Testis (tissue), 3 donors: ENCODE data around the gene NRXN3. TPM values are rescaled to one million over a fixed set of nuclear protein-coding genes. Genes with fewer than 3 reads are reported as not detected.

Source experiments
- DNase-seq: peaks from one replicate; pipeline ENCODE4 v3.0.0-alpha.2; 2019
- H3K27ac ChIP-seq, 2 donors: fragments of 200-600 bp; sonication (generic); one replicate each; pipeline ENCODE4 v1.5.1; 2019
- H3K27me3 ChIP-seq: fragments of 200-600 bp; sonication (generic); one replicate; pipeline ENCODE4 v1.5.1; 2019
- H3K36me3 ChIP-seq: fragments of 200-600 bp; sonication (generic); one replicate; pipeline ENCODE4 v1.5.1; 2017; ENCODE audit warnings: low read depth; ENCODE audit errors: missing control alignments
- H3K4me1 ChIP-seq: fragments of 200-600 bp; sonication (generic); one replicate; pipeline ENCODE4 v1.5.1; 2019
- H3K4me3 ChIP-seq, 2 donors: fragments of 200-600 bp; sonication (generic); one replicate each; pipeline ENCODE4 v1.5.1; 2017 to 2019
- H3K9me3 ChIP-seq: fragments of 200-600 bp; sonication (generic); one replicate; pipeline ENCODE4 v1.5.1; 2017
- POLR2A ChIP-seq: fragments of 450-650 bp; IDR thresholded peaks from one replicate; pipeline ENCODE4 v1.6.1; 2017; ENCODE audit warnings: antibody characterized with exemption, mild to moderate bottlenecking, moderate library complexity
- WGBS, 2 donors: methylation state at CpG; one replicate each; pipeline ENCODE4 v1.1.5; 2018; 5-methylcytosine and 5-hydroxymethylcytosine counted together
- intact Hi-C: fragments of 100-400 bp; cut with DNase I; formaldehyde crosslinking; loops from one replicate; pipeline ENCODE4 v1.15.1; 2023; ENCODE audit warnings: low total_unique reads
- polyA plus RNA-seq: library from polyadenylated mRNA; stranded (reverse); fragments of 350-450 nt; fragmentation: Illumina TruSeq; extraction: RNeasy Lipid Tissue Mini Kit (QIAGEN cat#74804); gene quantifications from one replicate; pipeline ENCODE4 v1.2.3, GENCODE V29; 2014; ENCODE audit warnings: low read depth, low replicate concordance; ENCODE audit not compliant: insufficient read depth
- total RNA-seq, 2 donors: library from RNA; depleted of rRNA; stranded (reverse); fragments of >200 nt; gene quantifications; one replicate each; pipeline ENCODE4 v1.2.3, GENCODE V29; 2016
- TF ChIP-seq, protein P1 (sequence below), 3 experiments: fragments of 450-650 bp in 2 of 3; fragments of 200-600 bp in 1 of 3; sonication (generic) in 1 of 3; IDR thresholded peaks; one replicate each; pipeline ENCODE4 v1.5.1; 2016 to 2019; ENCODE audit warnings: antibody characterized with exemption in 3 of 3, mild to moderate bottlenecking in 2 of 3, moderate library complexity in 1 of 3

NRXN3 gene
- total and polyA plus RNA-seq, 3 donors from 2014 or later, result 3.5 to 8.0 (median 3.9) TPM

- no peaks in the 10 kb centered on the region for H3K27me3 ChIP-seq
- H3K4me3 ChIP-seq, result no peak overlapping the region
- H3K27ac ChIP-seq, result no peak overlapping the region
- TF ChIP-seq POLR2A, result no peak
- TF ChIP-seq, protein P1, sequence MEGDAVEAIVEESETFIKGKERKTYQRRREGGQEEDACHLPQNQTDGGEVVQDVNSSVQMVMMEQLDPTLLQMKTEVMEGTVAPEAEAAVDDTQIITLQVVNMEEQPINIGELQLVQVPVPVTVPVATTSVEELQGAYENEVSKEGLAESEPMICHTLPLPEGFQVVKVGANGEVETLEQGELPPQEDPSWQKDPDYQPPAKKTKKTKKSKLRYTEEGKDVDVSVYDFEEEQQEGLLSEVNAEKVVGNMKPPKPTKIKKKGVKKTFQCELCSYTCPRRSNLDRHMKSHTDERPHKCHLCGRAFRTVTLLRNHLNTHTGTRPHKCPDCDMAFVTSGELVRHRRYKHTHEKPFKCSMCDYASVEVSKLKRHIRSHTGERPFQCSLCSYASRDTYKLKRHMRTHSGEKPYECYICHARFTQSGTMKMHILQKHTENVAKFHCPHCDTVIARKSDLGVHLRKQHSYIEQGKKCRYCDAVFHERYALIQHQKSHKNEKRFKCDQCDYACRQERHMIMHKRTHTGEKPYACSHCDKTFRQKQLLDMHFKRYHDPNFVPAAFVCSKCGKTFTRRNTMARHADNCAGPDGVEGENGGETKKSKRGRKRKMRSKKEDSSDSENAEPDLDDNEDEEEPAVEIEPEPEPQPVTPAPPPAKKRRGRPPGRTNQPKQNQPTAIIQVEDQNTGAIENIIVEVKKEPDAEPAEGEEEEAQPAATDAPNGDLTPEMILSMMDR (IDR thresholded peaks at IDR 0.05), result no peak
- intact Hi-C loops, result no loop called here
- H3K4me1 ChIP-seq, result no peaks in the 10 kb centered on the region
- H3K36me3 ChIP-seq, result no peaks in the 10 kb centered on the region
- H3K9me3 ChIP-seq, result no peaks in the 10 kb centered on the region
- 75 to 80% methylated on average over 1 of the region's 1 CpG for WGBS, 2 donors
- no peak for DNase-seq
These were observed 1312.7 kb downstream of the NRXN3 start for GRCh38 chr14:79482825-79483224.

DNA sequence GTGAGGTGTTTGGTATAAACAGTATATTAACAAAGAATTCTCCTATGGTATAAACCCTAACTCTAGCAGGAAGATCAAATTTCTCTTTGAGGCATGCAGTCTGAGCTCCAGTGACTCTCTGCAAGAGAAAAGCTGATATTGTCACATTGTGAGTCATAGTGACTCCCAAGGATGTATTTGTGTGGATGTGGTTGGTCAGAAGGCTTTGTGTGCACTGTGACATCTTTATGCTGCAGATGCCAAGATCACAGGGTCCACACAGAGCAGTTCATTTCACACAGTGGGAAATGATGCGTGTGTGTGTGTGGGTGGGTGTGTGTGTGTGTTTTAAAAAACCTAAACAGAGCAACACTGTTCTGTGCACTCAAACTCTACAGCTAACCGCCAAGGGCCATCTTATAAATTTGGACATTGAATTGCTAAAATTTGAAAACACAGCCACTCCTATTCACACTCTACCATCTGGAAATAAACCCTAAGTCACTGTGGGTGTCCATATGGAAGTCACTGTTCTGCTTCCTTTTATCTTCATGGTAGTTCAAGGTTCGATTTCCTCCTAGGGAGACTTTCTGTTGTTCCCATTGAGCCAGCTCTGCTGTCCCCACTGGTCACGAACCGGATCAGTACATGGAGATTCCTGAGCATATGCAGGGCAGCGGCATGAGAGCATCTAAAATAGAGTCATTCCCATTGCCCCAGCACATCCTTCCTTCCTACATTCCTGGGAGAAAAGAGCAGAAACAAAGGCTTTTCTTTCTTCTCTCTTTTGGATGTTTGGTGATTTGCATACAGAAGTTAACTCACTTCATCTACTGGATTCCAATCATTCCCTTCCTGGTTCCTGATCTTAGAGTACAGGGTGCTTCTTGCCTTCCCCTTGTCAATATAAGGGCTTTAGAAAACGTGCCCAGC is 1313.6 kb downstream of the NRXN3 start:
- TF ChIP-seq, protein P1 (IDR thresholded peaks at IDR 0.05), result no peak
- TF ChIP-seq POLR2A, result no peak
- intact Hi-C loops, result no loop called here
- Histone ChIP-seq H3K36me3 (no peaks in the 10 kb centered on the region), H3K4me3 (no peak overlapping the region), H3K4me1 (no peaks in the 10 kb centered on the region), H3K27me3 (no peaks in the 10 kb centered on the region), H3K9me3 (no peaks in the 10 kb centered on the region), H3K27ac (no peak overlapping the region)
- no peak for DNase-seq
- 89 to 91% methylated on average over 7 of the region's 7 CpGs for WGBS, 2 donors

DNA sequence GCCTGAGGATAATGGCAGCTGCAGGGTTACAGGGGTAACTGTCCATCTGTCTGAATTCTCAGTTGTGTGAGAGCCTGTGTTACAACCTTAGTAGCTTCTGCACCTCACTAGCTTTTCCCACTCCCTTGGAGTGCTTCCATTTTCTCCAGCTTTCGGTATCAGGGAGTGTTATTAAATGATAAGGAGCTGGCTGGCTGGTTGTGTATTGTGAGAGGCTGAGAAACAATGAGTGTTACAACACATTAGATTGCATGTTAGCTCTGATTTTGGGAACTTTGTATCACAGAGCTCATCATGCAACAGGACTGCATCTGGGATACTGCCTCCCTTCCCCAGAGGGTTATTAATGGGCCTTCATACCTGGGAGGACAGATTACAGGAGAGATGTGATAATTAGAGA is 1317.5 kb downstream of the NRXN3 start:
- WGBS, 2 donors, result 17 to 37% methylated on average over 1 of the region's 1 CpG
- Histone ChIP-seq H3K27ac (no peak overlapping the region), H3K36me3 (no peaks in the 10 kb centered on the region), H3K4me3 (no peak overlapping the region), H3K27me3 (no peaks in the 10 kb centered on the region), H3K9me3 (no peaks in the 10 kb centered on the region), H3K4me1 (no peaks in the 10 kb centered on the region)
- DNase-seq, result no peak
- TF ChIP-seq, protein P1 (IDR thresholded peaks at IDR 0.05), result no peak
- no peak for TF ChIP-seq POLR2A
- intact Hi-C loops, result no loop called here

DNA sequence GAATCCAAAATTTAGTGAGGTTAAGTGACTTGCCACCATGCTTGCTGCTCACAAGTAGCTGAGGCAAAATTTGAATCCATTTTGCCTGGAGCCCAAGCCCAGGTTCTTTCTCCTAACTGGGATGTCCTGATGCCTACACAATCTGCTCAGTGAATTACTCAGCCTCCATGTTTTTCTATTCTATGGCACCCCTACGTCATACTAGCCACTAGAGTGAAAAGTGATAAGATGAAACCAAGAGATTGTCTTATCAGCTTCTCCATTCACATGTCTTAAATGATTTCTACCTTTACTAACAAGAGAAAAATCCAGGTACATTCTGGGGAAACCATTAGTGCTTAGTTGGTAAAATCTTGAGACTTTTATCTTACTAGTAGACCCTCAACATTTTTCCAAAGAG is 1321.0 kb downstream of the NRXN3 start:
- TF ChIP-seq, protein P1 (IDR thresholded peaks at IDR 0.05), result no peak
- TF ChIP-seq POLR2A, result no peak

More for the DNA sequence above, 1321.0 kb downstream of the NRXN3 start:
- Histone ChIP-seq H3K9me3 (no peaks in the 10 kb centered on the region), H3K4me1 (no peaks in the 10 kb centered on the region), H3K27me3 (no peaks in the 10 kb centered on the region), H3K36me3 (no peaks in the 10 kb centered on the region), H3K27ac (no peak overlapping the region), H3K4me3 (no peak overlapping the region)
- intact Hi-C loops, result no loop called here
- WGBS, 2 donors, result 73 to 86% methylated on average over 1 of the region's 1 CpG
- DNase-seq, result no peak
